ENCODE results near the gene CMPK1.

The CMPK1 gene

GRCh38 chr1:47328992-47329391 is 4.6 kb upstream of the CMPK1 start:
- TF ChIP-seq, protein P1, sequence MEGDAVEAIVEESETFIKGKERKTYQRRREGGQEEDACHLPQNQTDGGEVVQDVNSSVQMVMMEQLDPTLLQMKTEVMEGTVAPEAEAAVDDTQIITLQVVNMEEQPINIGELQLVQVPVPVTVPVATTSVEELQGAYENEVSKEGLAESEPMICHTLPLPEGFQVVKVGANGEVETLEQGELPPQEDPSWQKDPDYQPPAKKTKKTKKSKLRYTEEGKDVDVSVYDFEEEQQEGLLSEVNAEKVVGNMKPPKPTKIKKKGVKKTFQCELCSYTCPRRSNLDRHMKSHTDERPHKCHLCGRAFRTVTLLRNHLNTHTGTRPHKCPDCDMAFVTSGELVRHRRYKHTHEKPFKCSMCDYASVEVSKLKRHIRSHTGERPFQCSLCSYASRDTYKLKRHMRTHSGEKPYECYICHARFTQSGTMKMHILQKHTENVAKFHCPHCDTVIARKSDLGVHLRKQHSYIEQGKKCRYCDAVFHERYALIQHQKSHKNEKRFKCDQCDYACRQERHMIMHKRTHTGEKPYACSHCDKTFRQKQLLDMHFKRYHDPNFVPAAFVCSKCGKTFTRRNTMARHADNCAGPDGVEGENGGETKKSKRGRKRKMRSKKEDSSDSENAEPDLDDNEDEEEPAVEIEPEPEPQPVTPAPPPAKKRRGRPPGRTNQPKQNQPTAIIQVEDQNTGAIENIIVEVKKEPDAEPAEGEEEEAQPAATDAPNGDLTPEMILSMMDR (IDR thresholded peaks at IDR 0.05; ENCODE audit: control insufficient read depth, insufficient read depth, low read depth, low read length, missing control alignments), result no peak
- H3K4me3 ChIP-seq (ENCODE audit: control insufficient read depth, low read depth, low read length), result no peak overlapping the region
- no peak for DNase-seq (ENCODE audit: low read depth)

GRCh38 chr1:47330212-47330611 is 3.4 kb upstream of the CMPK1 start:
- H3K4me3 ChIP-seq (ENCODE audit: control insufficient read depth, low read depth, low read length), result no peak overlapping the region
- TF ChIP-seq, protein P1 (IDR thresholded peaks at IDR 0.05; ENCODE audit: control insufficient read depth, insufficient read depth, low read depth, low read length, missing control alignments), result no peak
- DNase-seq (ENCODE audit: low read depth), result no peak

DNA sequence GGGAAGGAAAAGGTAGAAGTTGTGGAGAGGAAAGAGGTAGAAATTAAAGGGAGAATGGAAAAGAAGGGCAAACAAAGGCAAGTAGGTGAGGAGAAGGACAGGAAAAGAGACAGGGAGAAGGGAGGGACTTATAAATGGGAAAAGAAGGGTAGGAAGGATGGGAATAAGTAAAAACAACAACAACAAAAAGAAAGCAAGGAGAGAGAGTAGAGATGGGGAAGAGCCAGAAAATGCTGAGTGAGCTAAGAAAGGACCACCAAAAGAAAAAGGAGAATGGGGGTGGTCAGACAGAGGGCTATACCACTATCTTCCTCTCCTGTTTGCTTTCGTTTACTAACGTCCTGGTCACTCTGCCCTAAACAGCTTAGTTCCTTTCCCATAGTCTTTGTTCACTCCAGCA is 1.7 kb upstream of the CMPK1 start:
- H3K4me3 ChIP-seq (ENCODE audit: control insufficient read depth, low read depth, low read length), result no peak overlapping the region
- no peak for DNase-seq (ENCODE audit: low read depth)
- TF ChIP-seq, protein P1 (IDR thresholded peaks at IDR 0.05; ENCODE audit: control insufficient read depth, insufficient read depth, low read depth, low read length, missing control alignments), result no peak

DNA sequence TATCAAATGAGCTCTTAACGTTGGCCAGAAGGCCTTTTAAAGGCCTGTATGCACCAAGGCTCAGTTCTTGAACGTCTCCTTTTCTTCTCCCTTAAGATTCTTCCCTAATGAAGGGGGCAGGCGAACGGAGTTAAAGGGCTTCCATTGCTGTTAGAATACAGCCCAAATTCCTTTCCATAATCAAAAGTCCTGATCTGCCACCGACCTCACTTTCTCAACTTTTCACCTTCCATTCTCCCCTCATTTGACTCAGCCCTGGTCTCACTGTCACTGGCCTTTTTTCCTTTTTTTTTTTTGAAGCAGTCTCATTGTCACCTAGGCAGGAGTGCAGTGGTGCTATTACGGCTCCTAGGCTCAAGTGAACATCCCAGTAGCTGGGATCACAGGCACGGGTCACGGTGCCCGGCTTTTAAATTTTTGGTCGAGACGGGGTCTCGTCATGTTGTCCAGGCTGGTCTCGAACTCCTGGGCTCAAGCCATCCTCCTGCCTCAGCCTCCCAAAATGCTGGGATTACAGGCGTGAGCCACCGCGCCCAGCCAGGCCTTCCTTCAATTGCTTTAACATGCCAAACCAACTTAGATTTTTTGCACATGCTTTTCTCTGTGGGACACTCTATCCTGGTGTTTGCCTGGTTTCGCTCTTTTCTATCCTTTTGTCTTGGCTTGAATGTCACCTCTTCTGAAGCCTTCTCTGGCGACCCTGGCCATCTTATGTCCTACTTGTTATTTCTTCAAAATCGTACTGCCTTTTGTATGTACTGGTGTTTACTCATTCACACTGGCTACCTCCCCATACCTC is 612 bp upstream of the CMPK1 start:
- TF ChIP-seq, protein P1 (IDR thresholded peaks at IDR 0.05; ENCODE audit: control insufficient read depth, insufficient read depth, low read depth, low read length, missing control alignments), result no peak
- no peak for DNase-seq (ENCODE audit: low read depth)
- peak overlapping the region; percentile 80 for H3K4me3 ChIP-seq (ENCODE audit: control insufficient read depth, low read depth, low read length)

DNA sequence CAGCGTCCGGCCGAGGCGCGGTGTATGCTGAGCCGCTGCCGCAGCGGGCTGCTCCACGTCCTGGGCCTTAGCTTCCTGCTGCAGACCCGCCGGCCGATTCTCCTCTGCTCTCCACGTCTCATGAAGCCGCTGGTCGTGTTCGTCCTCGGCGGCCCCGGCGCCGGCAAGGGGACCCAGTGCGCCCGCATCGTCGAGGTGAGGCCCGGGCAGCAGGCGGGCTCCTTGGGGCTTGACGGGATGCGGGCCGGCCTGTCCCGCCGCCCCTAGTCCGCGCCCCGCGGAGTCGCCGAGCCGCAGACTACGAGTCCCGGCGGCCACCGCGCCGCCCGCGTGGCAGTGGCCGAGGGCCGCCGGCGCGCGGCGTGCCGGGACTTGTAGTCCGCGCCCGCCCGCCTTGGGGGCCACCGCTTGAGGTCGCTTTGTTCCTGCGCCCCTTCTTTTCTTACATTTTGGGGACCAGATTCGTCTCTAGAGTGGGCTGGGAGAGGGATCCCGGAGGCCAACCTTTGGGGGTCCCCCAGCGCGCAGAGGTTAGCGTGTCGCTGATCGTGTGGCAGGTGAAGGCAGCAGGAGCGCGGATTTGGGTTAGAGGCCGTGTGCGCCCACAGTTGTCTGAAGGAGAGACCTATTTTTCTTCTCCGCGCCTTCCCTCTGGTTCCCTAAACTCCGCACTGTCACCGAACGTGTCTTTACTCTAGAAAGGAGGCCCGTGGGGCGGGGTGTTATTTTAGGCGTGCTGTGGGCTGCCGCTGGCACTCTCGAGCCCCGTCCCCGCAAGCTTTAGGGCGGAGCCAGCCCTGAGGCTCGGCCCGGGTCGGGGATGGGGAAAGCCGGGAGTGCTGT is 553 bp downstream of the CMPK1 start:
- TF ChIP-seq, protein P1 (IDR thresholded peaks at IDR 0.05; ENCODE audit: control insufficient read depth, insufficient read depth, low read depth, low read length, missing control alignments), result no peak
- peak overlapping the region; percentile 80 for H3K4me3 ChIP-seq (ENCODE audit: control insufficient read depth, low read depth, low read length)
- no peak for DNase-seq (ENCODE audit: low read depth)

- DNase-seq (ENCODE audit: low read depth), result no peak
- TF ChIP-seq, protein P1 (IDR thresholded peaks at IDR 0.05; ENCODE audit: control insufficient read depth, insufficient read depth, low read depth, low read length, missing control alignments), result no peak
Observed at GRCh38 chr1:47334765-47335435, 1.3 kb downstream of the CMPK1 start.

More at GRCh38 chr1:47334765-47335435, 1.3 kb downstream of the CMPK1 start:
- H3K4me3 ChIP-seq (ENCODE audit: control insufficient read depth, low read depth, low read length), result peak overlapping the region; percentile 80
